Endothelial cell of umbilical vein (primary cell): Measurements from ENCODE around the gene HK3. TPM values are rescaled to one million over a fixed set of nuclear protein-coding genes. Genes with fewer than 3 reads are reported as not detected.

Source experiments
- BruUV-seq: library from RNA; stranded (reverse); fragments of 400-500 nt; replicated peaks from 2 replicates; lab custom pipeline; 2021; lab: Mats Ljungman, UMichigan
- CTCF ChIA-PET: fragments of 300-600, 350-600 bp; sonication (Branson Sonifier 250); formaldehyde crosslinking; loops from one replicate; lab custom pipeline; 2021; ENCODE audit warnings: antibody characterized with exemption, inconsistent platforms; lab: Charles Lee
- POLR2A ChIA-PET: fragments of 300-600, 350-600 bp; sonication (Branson Sonifier 250); formaldehyde crosslinking; loops from one replicate; lab custom pipeline; 2021; ENCODE audit warnings: antibody characterized with exemption, inconsistent platforms; lab: Charles Lee
- DNase-seq: peaks from one replicate; pipeline ENCODE4 v3.0.0-alpha.2; 2011; ENCODE audit warnings: low read depth, low spot score
- FAIRE-seq: peaks from 2 replicates; lab custom pipeline; 2011; peaks lifted over from hg19 to GRCh38; lab: Jason Lieb, UNC
- H2AFZ ChIP-seq: 2 replicates; pipeline ENCODE4 v1.6.0; 2012; ENCODE audit warnings: low read depth, low read length, control low read depth, inconsistent platforms
- H3K27ac ChIP-seq: 2 replicates; pipeline ENCODE4 v1.5.1; 2011; ENCODE audit warnings: low read depth, mild to moderate bottlenecking, control low read depth, low read length, moderate library complexity; ENCODE audit not compliant: insufficient read depth
- H3K27me3 ChIP-seq, 2 experiments: 2 replicates each; pipeline versions ENCODE4 v1.6.0 to v1.6.1; 2011; ENCODE audit warnings: low read length in 2 of 2, mixed read lengths in 1 of 2; ENCODE audit not compliant: control insufficient read depth in 2 of 2, insufficient read depth in 2 of 2
- H3K36me3 ChIP-seq, 2 experiments: 2 replicates in 1 of 2; 3 replicates in 1 of 2; pipeline ENCODE4 v1.5.1; 2011; ENCODE audit warnings: low read length in 2 of 2, mild to moderate bottlenecking in 1 of 2, moderate library complexity in 1 of 2; ENCODE audit not compliant: control insufficient read depth in 2 of 2, insufficient read depth in 2 of 2; ENCODE audit errors: extremely low read depth in 1 of 2
- H3K4me1 ChIP-seq: 3 replicates; pipeline ENCODE4 v1.5.1; 2011; ENCODE audit warnings: mild to moderate bottlenecking, low read length; ENCODE audit not compliant: control insufficient read depth, insufficient read depth; ENCODE audit errors: extremely low read depth
- H3K4me2 ChIP-seq: 2 replicates; pipeline ENCODE4 v1.6.1; 2011; ENCODE audit warnings: low read length, control low read depth, mixed read lengths; ENCODE audit not compliant: insufficient read depth
- H3K4me3 ChIP-seq, 3 experiments: fragments of 200-600 bp in 1 of 3; sonication (generic), shearing (Covaris generic) in 1 of 3; replicated peaks in 1 of 3; 2 replicates each; pipeline ENCODE4 v1.5.1; 2011 to 2016; ENCODE audit warnings: control low read depth in 3 of 3, low read length in 3 of 3, mild to moderate bottlenecking in 2 of 3, inconsistent platforms in 1 of 3, low read depth in 1 of 3, moderate library complexity in 1 of 3; ENCODE audit not compliant: insufficient read depth in 1 of 3
- H3K79me2 ChIP-seq: 2 replicates; pipeline ENCODE4 v1.6.0; 2012; ENCODE audit warnings: low read length, inconsistent platforms; ENCODE audit not compliant: control insufficient read depth, insufficient read depth
- H3K9ac ChIP-seq: replicated peaks from 2 replicates; pipeline ENCODE3; 2011; ENCODE audit warnings: low read length, control low read depth; ENCODE audit not compliant: insufficient read depth; ENCODE audit errors: extremely low read depth
- H3K9me1 ChIP-seq: replicated peaks from 3 replicates; pipeline ENCODE4 v1.6.0; 2011; ENCODE audit warnings: mild to moderate bottlenecking, low read length; ENCODE audit not compliant: control insufficient read depth, insufficient read depth; ENCODE audit errors: extremely low read depth
- H3K9me3 ChIP-seq: replicated peaks from 2 replicates; pipeline ENCODE4 v1.5.1; 2012; ENCODE audit warnings: low read length, inconsistent platforms; ENCODE audit not compliant: control insufficient read depth, insufficient read depth
- H4K20me1 ChIP-seq: replicated peaks from 2 replicates; pipeline ENCODE3; 2011; ENCODE audit warnings: mild to moderate bottlenecking, low read length; ENCODE audit not compliant: control insufficient read depth, insufficient read depth; ENCODE audit errors: extremely low read depth
- EZH2 ChIP-seq: IDR thresholded peaks from 2 replicates; pipeline ENCODE4 v1.6.1; 2012; ENCODE audit warnings: borderline replicate concordance, low read depth, mild to moderate bottlenecking, moderate library complexity, low read length, inconsistent platforms; ENCODE audit not compliant: severe bottlenecking
- FOS ChIP-seq: IDR thresholded peaks from 2 replicates; pipeline ENCODE4 v1.6.1; 2011; ENCODE audit warnings: mild to moderate bottlenecking, low read length, moderate library complexity, borderline replicate concordance; ENCODE audit not compliant: insufficient read depth
- GATA2 ChIP-seq: IDR thresholded peaks from 2 replicates; pipeline ENCODE4 v1.7.0; 2011; ENCODE audit warnings: low read depth, mild to moderate bottlenecking, moderate library complexity, mixed read lengths, low read length; ENCODE audit not compliant: insufficient read length, insufficient read depth
- JUN ChIP-seq: IDR thresholded peaks from 2 replicates; pipeline ENCODE4 v1.6.1; 2011; ENCODE audit warnings: borderline replicate concordance, low read depth; ENCODE audit not compliant: insufficient read length, insufficient read depth
- MAX ChIP-seq: IDR thresholded peaks from 2 replicates; pipeline ENCODE4 v1.6.1; 2011; ENCODE audit not compliant: insufficient read depth, insufficient read length
- MYC ChIP-seq: IDR thresholded peaks from one replicate; pipeline ENCODE4 v1.6.1; 2011; ENCODE audit warnings: mild to moderate bottlenecking, low read depth, low read length
- POLR2A ChIP-seq: IDR thresholded peaks from 2 replicates; pipeline ENCODE4 v1.6.1; 2012; ENCODE audit warnings: low read depth, mild to moderate bottlenecking, control low read depth, low read length
- POLR2AphosphoS5 ChIP-seq: IDR thresholded peaks from 2 replicates; pipeline ENCODE4 v1.6.1; 2012; ENCODE audit warnings: low read depth, mild to moderate bottlenecking, control low read depth, low read length, moderate library complexity; ENCODE audit not compliant: insufficient read depth
- dilution Hi-C: fragments of 300-500 bp; cut with MboI; formaldehyde crosslinking; loops from one replicate; pipeline ENCODE4 v1.15.0; 2019; ENCODE audit warnings: low sequenced_read_pairs; ENCODE audit not compliant: extremely low pct_ligation_motif_present
- intact Hi-C: fragments of 100-400 bp; cut with micrococcal nuclease; formaldehyde crosslinking; loops from one replicate; pipeline ENCODE4 v1.10.0; 2022
- polyA plus RNA-seq, 4 experiments: library from polyadenylated mRNA; depleted of rRNA in 3 of 4; stranded (reverse) in 3 of 4; unstranded in 1 of 4; fragments of >200 nt; gene quantifications; 2 replicates each; pipeline versions ENCODE4 v1.2.1 to v1.2.3, GENCODE V29; 2011 to 2012; ENCODE audit warnings: missing spikeins in 1 of 4
- total RNA-seq: library from RNA; stranded (reverse); gene quantifications from 2 replicates; pipeline ENCODE4 v1.2.3, GENCODE V29; 2021
- TF ChIP-seq, protein P1 (sequence below), 2 donors: IDR thresholded peaks; 1 replicate in 1 of 2; 2 replicates in 1 of 2; pipeline ENCODE4 v1.5.1; 2011; ENCODE audit warnings: low read length in 2 of 2, mild to moderate bottlenecking in 2 of 2, moderate library complexity in 2 of 2, control low read depth in 1 of 2, inconsistent platforms in 1 of 2, low read depth in 1 of 2; ENCODE audit not compliant: insufficient read depth in 1 of 2; ENCODE audit errors: extremely low read depth in 1 of 2

HK3 gene
- total and polyA plus RNA-seq, 2 donors (not counting 3 experiments of a cell fraction or from before 2014, with no cell fraction given), result not detected

DNA sequence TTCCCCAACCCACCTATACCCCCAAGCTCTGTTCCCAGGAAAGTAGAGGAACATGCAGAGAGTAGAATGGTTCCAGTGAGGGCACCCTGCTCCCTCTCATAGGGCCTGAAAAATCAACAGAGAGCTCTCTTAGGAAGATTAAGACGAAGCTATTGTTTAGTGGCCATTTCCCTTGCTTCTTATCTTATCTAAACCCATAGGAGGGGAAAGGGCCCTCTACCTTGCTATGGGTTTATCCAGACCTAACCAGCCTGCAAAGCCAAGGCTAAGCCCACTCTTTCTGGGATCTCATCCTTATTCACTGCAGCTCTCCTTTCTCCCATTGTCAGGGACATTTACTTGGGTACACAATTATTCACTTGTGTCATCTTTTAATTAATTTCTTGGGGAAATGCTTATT lies 39.3 kb upstream of the HK3 start:
- H3K4me3 ChIP-seq, result no peak overlapping the region
- CTCF ChIA-PET, result interaction anchor here (0.6 to 1.0 kb wide), 3 partner anchors 10 to 1206 kb away, joined by 3 read pairs; no protein-coding TSS in a partner anchor
- no peaks in the 10 kb centered on the region for H4K20me1 ChIP-seq
- H2AFZ ChIP-seq, result no peak overlapping the region
- H3K79me2 ChIP-seq, result no peaks in the 10 kb centered on the region
- intact Hi-C loops, result no loop called here
- FAIRE-seq, result no peak
- BruUV-seq, result no TSS peak
- dilution Hi-C loops, result no loop called here
- TF ChIP-seq, protein P1, sequence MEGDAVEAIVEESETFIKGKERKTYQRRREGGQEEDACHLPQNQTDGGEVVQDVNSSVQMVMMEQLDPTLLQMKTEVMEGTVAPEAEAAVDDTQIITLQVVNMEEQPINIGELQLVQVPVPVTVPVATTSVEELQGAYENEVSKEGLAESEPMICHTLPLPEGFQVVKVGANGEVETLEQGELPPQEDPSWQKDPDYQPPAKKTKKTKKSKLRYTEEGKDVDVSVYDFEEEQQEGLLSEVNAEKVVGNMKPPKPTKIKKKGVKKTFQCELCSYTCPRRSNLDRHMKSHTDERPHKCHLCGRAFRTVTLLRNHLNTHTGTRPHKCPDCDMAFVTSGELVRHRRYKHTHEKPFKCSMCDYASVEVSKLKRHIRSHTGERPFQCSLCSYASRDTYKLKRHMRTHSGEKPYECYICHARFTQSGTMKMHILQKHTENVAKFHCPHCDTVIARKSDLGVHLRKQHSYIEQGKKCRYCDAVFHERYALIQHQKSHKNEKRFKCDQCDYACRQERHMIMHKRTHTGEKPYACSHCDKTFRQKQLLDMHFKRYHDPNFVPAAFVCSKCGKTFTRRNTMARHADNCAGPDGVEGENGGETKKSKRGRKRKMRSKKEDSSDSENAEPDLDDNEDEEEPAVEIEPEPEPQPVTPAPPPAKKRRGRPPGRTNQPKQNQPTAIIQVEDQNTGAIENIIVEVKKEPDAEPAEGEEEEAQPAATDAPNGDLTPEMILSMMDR (IDR thresholded peaks at IDR 0.05; ENCODE audit: extremely low read depth in 1 of 2, insufficient read depth in 1 of 2, low read depth in 1 of 2, low read length in 2 of 2), result no peak
- no peak for TF ChIP-seq POLR2AphosphoS5
- no peak for TF ChIP-seq MAX
- no peak for TF ChIP-seq EZH2
- TF ChIP-seq FOS, result no peak
- TF ChIP-seq JUN, result no peak
- no peak for TF ChIP-seq GATA2
- no peak for TF ChIP-seq POLR2A
- TF ChIP-seq MYC, result no peak
- no peak for DNase-seq
- no peak overlapping the region for H3K9ac ChIP-seq
- no peaks in the 10 kb centered on the region for H3K4me1 ChIP-seq
- no peaks in the 10 kb centered on the region for H3K27me3 ChIP-seq
- no peaks in the 10 kb centered on the region for H3K9me3 ChIP-seq
- H3K27ac ChIP-seq, result no peak overlapping the region
- no peak overlapping the region for H3K4me2 ChIP-seq
- POLR2A ChIA-PET, result interaction anchor here (0.7 kb wide), 2 partner anchors 45 to 1038 kb away, joined by 5 to 15 read pairs; no protein-coding TSS in a partner anchor
- peaks cover 13 to 20% of the 10 kb centered on the region in 2 experiments for H3K36me3 ChIP-seq
- no peaks in the 10 kb centered on the region for H3K9me1 ChIP-seq
